Parathyroid adenoma (tissue), 2 donors: Measurements from ENCODE around the gene SLC2A9.

Experiments used
- H2AFZ ChIP-seq: fragments of 300-600 bp; sonication (generic); one replicate; pipeline ENCODE4 v1.7.0; 2017; ENCODE audit warnings: antibody characterized with exemption, mild to moderate bottlenecking
- H3K27ac ChIP-seq: fragments of 300-600 bp; sonication (generic); one replicate; pipeline ENCODE4 v1.7.0; 2017
- H3K27me3 ChIP-seq: fragments of 300-600 bp; sonication (generic); one replicate; pipeline ENCODE4 v1.7.0; 2017; ENCODE audit warnings: low read length; ENCODE audit not compliant: control insufficient read depth, insufficient read depth
- H3K36me3 ChIP-seq: fragments of 300-600 bp; sonication (generic); one replicate; pipeline ENCODE4 v1.7.0; 2017; ENCODE audit warnings: low read length; ENCODE audit not compliant: control insufficient read depth, insufficient read depth
- H3K4me1 ChIP-seq: fragments of 300-600 bp; sonication (generic); one replicate; pipeline ENCODE4 v1.7.0; 2017; ENCODE audit warnings: control low read depth
- H3K4me2 ChIP-seq: fragments of 300-600 bp; sonication (generic); one replicate; pipeline ENCODE4 v1.7.0; 2017; ENCODE audit warnings: low read length
- H3K4me3 ChIP-seq: fragments of 300-600 bp; sonication (generic); one replicate; pipeline ENCODE4 v1.7.0; 2017; ENCODE audit warnings: low read depth, low read length
- H3K79me2 ChIP-seq: fragments of 300-600 bp; sonication (generic); one replicate; pipeline ENCODE4 v1.7.0; 2017; ENCODE audit warnings: control low read depth
- H3K9ac ChIP-seq: fragments of 300-600 bp; sonication (generic); one replicate; pipeline ENCODE4 v1.7.0; 2017; ENCODE audit warnings: mild to moderate bottlenecking
- H3K9me3 ChIP-seq: fragments of 300-600 bp; sonication (generic); one replicate; pipeline ENCODE4 v1.7.0; 2017; ENCODE audit warnings: low read length; ENCODE audit not compliant: control insufficient read depth
- TF ChIP-seq, protein P1 (sequence below): fragments of 300-600 bp; sonication (generic); IDR thresholded peaks from one replicate; pipeline ENCODE4 v1.7.0; 2017; ENCODE audit warnings: antibody characterized with exemption, mild to moderate bottlenecking
- donor health status: primary hyperparathyroidism.

The SLC2A9 gene

DNA sequence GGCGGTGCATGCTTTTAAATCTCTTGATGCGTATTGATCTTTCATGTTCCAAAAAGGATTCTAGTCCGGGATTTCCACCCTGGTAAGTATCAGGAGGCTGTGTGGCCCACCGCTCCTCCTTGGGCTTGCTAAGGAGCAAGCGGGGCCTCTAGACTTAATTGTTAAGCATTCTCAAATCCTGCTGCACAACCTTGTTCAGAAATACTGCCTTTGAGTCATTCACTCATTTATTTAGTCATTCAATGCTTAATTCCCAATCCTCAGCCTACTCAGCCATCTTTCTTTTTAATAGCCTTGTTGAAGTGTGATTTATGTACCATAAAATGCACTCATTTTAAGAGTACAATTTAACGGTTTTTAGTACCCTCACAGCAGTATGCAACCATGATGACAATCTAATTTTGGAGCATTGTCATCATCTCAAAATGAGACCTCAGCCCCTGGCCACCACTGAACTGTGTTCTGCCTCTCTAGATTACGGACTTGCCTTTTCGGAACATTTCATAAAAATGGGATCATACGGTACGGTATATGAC is 15.6 kb upstream of the SLC2A9 start:
- H3K27ac ChIP-seq: no peak overlapping the region
- H3K4me2 ChIP-seq: no peak overlapping the region
- no peak overlapping the region for H2AFZ ChIP-seq
- no peak overlapping the region for H3K4me3 ChIP-seq
- peaks cover 5% of the 10 kb centered on the region for H3K4me1 ChIP-seq
- no peaks in the 10 kb centered on the region for H3K36me3 ChIP-seq
- H3K9ac ChIP-seq: no peak overlapping the region
- no peaks in the 10 kb centered on the region for H3K9me3 ChIP-seq
- no peaks in the 10 kb centered on the region for H3K79me2 ChIP-seq
- H3K27me3 ChIP-seq: no peaks in the 10 kb centered on the region
- TF ChIP-seq, protein P1, sequence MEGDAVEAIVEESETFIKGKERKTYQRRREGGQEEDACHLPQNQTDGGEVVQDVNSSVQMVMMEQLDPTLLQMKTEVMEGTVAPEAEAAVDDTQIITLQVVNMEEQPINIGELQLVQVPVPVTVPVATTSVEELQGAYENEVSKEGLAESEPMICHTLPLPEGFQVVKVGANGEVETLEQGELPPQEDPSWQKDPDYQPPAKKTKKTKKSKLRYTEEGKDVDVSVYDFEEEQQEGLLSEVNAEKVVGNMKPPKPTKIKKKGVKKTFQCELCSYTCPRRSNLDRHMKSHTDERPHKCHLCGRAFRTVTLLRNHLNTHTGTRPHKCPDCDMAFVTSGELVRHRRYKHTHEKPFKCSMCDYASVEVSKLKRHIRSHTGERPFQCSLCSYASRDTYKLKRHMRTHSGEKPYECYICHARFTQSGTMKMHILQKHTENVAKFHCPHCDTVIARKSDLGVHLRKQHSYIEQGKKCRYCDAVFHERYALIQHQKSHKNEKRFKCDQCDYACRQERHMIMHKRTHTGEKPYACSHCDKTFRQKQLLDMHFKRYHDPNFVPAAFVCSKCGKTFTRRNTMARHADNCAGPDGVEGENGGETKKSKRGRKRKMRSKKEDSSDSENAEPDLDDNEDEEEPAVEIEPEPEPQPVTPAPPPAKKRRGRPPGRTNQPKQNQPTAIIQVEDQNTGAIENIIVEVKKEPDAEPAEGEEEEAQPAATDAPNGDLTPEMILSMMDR: no peak

DNA sequence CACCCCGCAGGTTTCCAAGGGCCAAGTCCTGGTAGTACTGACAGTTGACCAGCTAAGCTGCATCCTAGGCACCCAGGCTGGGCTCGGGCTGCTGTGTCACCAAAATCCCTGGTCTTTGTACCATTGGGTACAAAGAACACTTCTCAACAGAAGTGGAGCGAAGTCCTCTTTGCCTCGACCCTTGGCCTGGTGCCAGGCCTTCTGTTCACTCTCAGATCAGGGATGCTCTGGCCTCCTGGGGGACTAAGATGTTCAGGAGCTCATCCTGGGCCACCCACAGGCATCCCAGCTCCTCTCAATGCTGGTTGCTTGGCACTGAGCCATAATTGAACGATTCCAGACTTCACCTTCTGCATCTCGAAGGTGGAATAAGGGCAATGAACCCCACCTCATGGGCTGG is 13.8 kb upstream of the SLC2A9 start:
- no peak overlapping the region for H3K9ac ChIP-seq
- H3K4me1 ChIP-seq: peaks cover 5% of the 10 kb centered on the region
- no peak overlapping the region for H3K27ac ChIP-seq
- H3K9me3 ChIP-seq: no peaks in the 10 kb centered on the region
- no peak overlapping the region for H2AFZ ChIP-seq
- H3K36me3 ChIP-seq: no peaks in the 10 kb centered on the region
- no peaks in the 10 kb centered on the region for H3K27me3 ChIP-seq
- H3K4me3 ChIP-seq: no peak overlapping the region
- TF ChIP-seq, protein P1: no peak
- no peaks in the 10 kb centered on the region for H3K79me2 ChIP-seq
- no peak overlapping the region for H3K4me2 ChIP-seq

DNA sequence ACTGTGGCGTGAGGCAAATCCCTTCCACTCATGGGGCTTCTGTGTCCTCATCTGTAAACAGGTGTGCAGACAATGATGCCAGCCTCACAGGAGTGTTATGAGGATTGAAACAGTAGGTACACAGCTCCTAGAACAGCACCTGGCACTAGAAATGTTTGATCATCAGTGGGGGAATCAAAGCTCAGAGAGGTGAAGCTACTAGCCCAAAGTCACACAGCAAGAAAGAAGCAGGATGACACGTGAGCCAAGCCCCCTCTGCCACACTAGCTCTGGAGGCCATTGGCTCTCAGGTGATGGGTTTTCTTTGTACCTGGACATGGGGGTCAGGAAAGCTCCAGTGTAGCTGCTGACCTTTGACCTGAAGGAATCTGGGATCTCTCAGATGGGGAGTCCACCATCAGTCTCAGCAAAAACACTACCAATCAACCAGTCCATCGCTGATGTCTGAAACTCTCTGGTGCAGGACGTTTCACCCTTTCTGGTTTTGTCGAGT is 13.4 kb upstream of the SLC2A9 start:
- Histone ChIP-seq H3K79me2 (no peaks in the 10 kb centered on the region), H3K27ac (no peak overlapping the region)
- TF ChIP-seq, protein P1: no peak

DNA sequence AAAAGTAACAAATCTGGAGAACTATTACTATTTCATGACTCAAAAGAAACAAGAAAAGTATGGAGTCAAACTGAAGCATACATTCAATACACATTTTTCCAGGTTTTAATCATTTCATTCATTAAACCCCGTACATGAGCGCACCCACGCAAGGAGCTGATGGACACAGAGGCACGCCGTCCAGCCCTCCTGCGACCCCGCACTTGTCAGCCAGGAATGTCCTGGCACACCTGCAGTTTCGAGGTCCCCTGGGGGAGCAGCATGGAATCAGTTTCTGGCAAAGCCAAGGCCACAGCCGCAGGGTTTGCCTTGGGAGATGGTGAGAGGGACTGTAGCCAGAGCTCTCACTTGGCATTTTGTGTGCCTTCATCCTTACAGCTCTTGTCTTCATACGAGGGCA is 12.8 kb upstream of the SLC2A9 start:
- no peak overlapping the region for H3K27ac ChIP-seq

More for the DNA sequence above, 13.4 kb upstream of the SLC2A9 start:
- Histone ChIP-seq H3K9me3 (no peaks in the 10 kb centered on the region), H3K4me3 (no peak overlapping the region), H3K36me3 (no peaks in the 10 kb centered on the region), H3K9ac (no peak overlapping the region), H3K4me2 (no peak overlapping the region), H3K27me3 (no peaks in the 10 kb centered on the region), H2AFZ (no peak overlapping the region), H3K4me1 (peaks cover 5% of the 10 kb centered on the region)

More for the DNA sequence above, 12.8 kb upstream of the SLC2A9 start:
- no peak overlapping the region for H3K4me3 ChIP-seq
- TF ChIP-seq, protein P1: no peak
- H3K9me3 ChIP-seq: no peaks in the 10 kb centered on the region
- peaks cover 5% of the 10 kb centered on the region for H3K4me1 ChIP-seq
- H3K9ac ChIP-seq: no peak overlapping the region
- H3K4me2 ChIP-seq: no peak overlapping the region
- H3K36me3 ChIP-seq: no peaks in the 10 kb centered on the region
- no peaks in the 10 kb centered on the region for H3K27me3 ChIP-seq
- no peak overlapping the region for H2AFZ ChIP-seq
- no peaks in the 10 kb centered on the region for H3K79me2 ChIP-seq
